SJCRH30 (cell line): ENCODE results near the gene PPP1R13B. TPM values are rescaled to one million over a fixed set of nuclear protein-coding genes. Genes with fewer than 3 reads are reported as not detected.

ENCODE experiments used
- DNase-seq, 2 experiments: peaks; one replicate each; pipeline ENCODE4 v3.0.0-alpha.2; 2015 to 2020
- H3K27ac ChIP-seq: fragments of 250-450 bp; sonication (Bioruptor Pico); 2 replicates; pipeline ENCODE4 v1.5.1; 2020; ENCODE audit warnings: mild to moderate bottlenecking, moderate library complexity
- H3K27me3 ChIP-seq: fragments of 250-450 bp; sonication (Bioruptor Pico); 2 replicates; pipeline ENCODE4 v1.5.1; 2020; ENCODE audit warnings: mild to moderate bottlenecking, moderate library complexity
- H3K36me3 ChIP-seq: fragments of 250-450 bp; sonication (Bioruptor Pico); 2 replicates; pipeline ENCODE4 v1.5.1; 2020; ENCODE audit warnings: mild to moderate bottlenecking, moderate library complexity
- H3K4me1 ChIP-seq: fragments of 250-450 bp; sonication (Bioruptor Pico); 2 replicates; pipeline ENCODE4 v1.5.1; 2020; ENCODE audit warnings: mild to moderate bottlenecking, moderate library complexity
- H3K4me3 ChIP-seq: fragments of 250-450 bp; sonication (Bioruptor Pico); 2 replicates; pipeline ENCODE4 v1.5.1; 2020; ENCODE audit warnings: mild to moderate bottlenecking, moderate library complexity
- H3K9me3 ChIP-seq: fragments of 250-450 bp; sonication (Bioruptor Pico); replicated peaks from 2 replicates; pipeline ENCODE4 v1.5.1; 2020; ENCODE audit warnings: mild to moderate bottlenecking, moderate library complexity
- total RNA-seq: library from RNA; depleted of rRNA; stranded (reverse); fragments of >200 nt; shearing (Covaris generic); gene quantifications from 2 replicates; pipeline ENCODE4 v1.2.3, GENCODE V29; 2014

The PPP1R13B gene
- total RNA-seq, 1 experiment from 2014 or later: 10.5 TPM

- Histone ChIP-seq H3K4me1 (peaks cover 10% of the 10 kb centered on the region; the same call in 1 of the 2 replicates), H3K36me3 (no peaks in the 10 kb centered on the region), H3K4me3 (no peak overlapping the region), H3K27me3 (no peaks in the 10 kb centered on the region), H3K27ac (no peak overlapping the region), H3K9me3 (no peaks in the 10 kb centered on the region)
- no peak for DNase-seq
These were observed 23.7 kb upstream of the PPP1R13B start for GRCh38 chr14:103870891-103871595.

- Histone ChIP-seq H3K9me3 (no peaks in the 10 kb centered on the region), H3K4me3 (no peak overlapping the region), H3K27me3 (no peaks in the 10 kb centered on the region), H3K4me1 (peaks cover 10% of the 10 kb centered on the region; the same call in 1 of the 2 replicates), H3K36me3 (no peaks in the 10 kb centered on the region), H3K27ac (no peak overlapping the region)
- no peak for DNase-seq
These were observed 22.9 kb upstream of the PPP1R13B start for GRCh38 chr14:103870144-103870876.

GRCh38 chr14:103869406-103870143 is 22.2 kb upstream of the PPP1R13B start:
- H3K4me1 ChIP-seq: peaks cover 10% of the 10 kb centered on the region; the same call in 1 of the 2 replicates
- H3K4me3 ChIP-seq: no peak overlapping the region
- H3K36me3 ChIP-seq: no peaks in the 10 kb centered on the region
- H3K27ac ChIP-seq: no peak overlapping the region
- no peak for DNase-seq
- H3K27me3 ChIP-seq: no peaks in the 10 kb centered on the region
- no peaks in the 10 kb centered on the region for H3K9me3 ChIP-seq

GRCh38 chr14:103868242-103868897 is 21.0 kb upstream of the PPP1R13B start:
- no peak overlapping the region for H3K4me3 ChIP-seq
- H3K36me3 ChIP-seq: no peaks in the 10 kb centered on the region
- H3K27ac ChIP-seq: no peak overlapping the region
- H3K4me1 ChIP-seq: peaks cover 10% of the 10 kb centered on the region; the same call in 1 of the 2 replicates
- no peaks in the 10 kb centered on the region for H3K27me3 ChIP-seq
- H3K9me3 ChIP-seq: no peaks in the 10 kb centered on the region
- no peak for DNase-seq

GRCh38 chr14:103867523-103867953 is 20.2 kb upstream of the PPP1R13B start:
- Histone ChIP-seq H3K9me3 (no peaks in the 10 kb centered on the region), H3K27ac (no peak overlapping the region), H3K27me3 (no peaks in the 10 kb centered on the region), H3K4me3 (no peak overlapping the region), H3K36me3 (no peaks in the 10 kb centered on the region), H3K4me1 (peaks cover 12% of the 10 kb centered on the region; the same call in 1 of the 2 replicates)
- peak; percentile 65 to 74 for DNase-seq

GRCh38 chr14:103867020-103867419 is 19.6 kb upstream of the PPP1R13B start:
- H3K4me1 ChIP-seq: peaks cover 13% of the 10 kb centered on the region; the same call in 1 of the 2 replicates
- no peak overlapping the region for H3K27ac ChIP-seq
- H3K36me3 ChIP-seq: no peaks in the 10 kb centered on the region
- no peak for DNase-seq
- no peaks in the 10 kb centered on the region for H3K9me3 ChIP-seq
- H3K27me3 ChIP-seq: no peaks in the 10 kb centered on the region
- no peak overlapping the region for H3K4me3 ChIP-seq

GRCh38 chr14:103863245-103863644 is 15.9 kb upstream of the PPP1R13B start:
- Histone ChIP-seq H3K27me3 (peaks cover 6% of the 10 kb centered on the region; the same call in 1 of the 2 replicates), H3K36me3 (no peaks in the 10 kb centered on the region), H3K4me1 (peaks cover 13% of the 10 kb centered on the region; the same call in 1 of the 2 replicates), H3K4me3 (no peak overlapping the region), H3K9me3 (no peaks in the 10 kb centered on the region), H3K27ac (no peak overlapping the region)
- no peak for DNase-seq

- Histone ChIP-seq H3K36me3 (no peaks in the 10 kb centered on the region), H3K4me3 (no peak overlapping the region), H3K4me1 (peaks cover 6% of the 10 kb centered on the region; the same call in 1 of the 2 replicates), H3K27ac (no peak overlapping the region), H3K27me3 (peaks cover 6% of the 10 kb centered on the region; the same call in 1 of the 2 replicates), H3K9me3 (no peaks in the 10 kb centered on the region)
- DNase-seq: peak; percentile 49 to 75
These were observed 15.0 kb upstream of the PPP1R13B start for GRCh38 chr14:103862393-103862782.

GRCh38 chr14:103861413-103862392 is 14.3 kb upstream of the PPP1R13B start:
- no peak for DNase-seq
- Histone ChIP-seq H3K4me3 (no peak overlapping the region), H3K9me3 (no peaks in the 10 kb centered on the region), H3K27me3 (peaks cover 6% of the 10 kb centered on the region; the same call in 1 of the 2 replicates), H3K27ac (no peak overlapping the region), H3K36me3 (no peaks in the 10 kb centered on the region), H3K4me1 (peaks cover 4% of the 10 kb centered on the region)

GRCh38 chr14:103859416-103860202 is 12.2 kb upstream of the PPP1R13B start:
- Histone ChIP-seq H3K27me3 (peaks cover 6% of the 10 kb centered on the region; the same call in 1 of the 2 replicates), H3K9me3 (no peaks in the 10 kb centered on the region), H3K4me1 (peaks cover 25% of the 10 kb centered on the region), H3K36me3 (no peaks in the 10 kb centered on the region), H3K27ac (no peak overlapping the region), H3K4me3 (no peak overlapping the region)
- no peak for DNase-seq

- H3K4me3 ChIP-seq: no peak overlapping the region
- peaks cover 28% of the 10 kb centered on the region for H3K4me1 ChIP-seq
- no peak overlapping the region for H3K27ac ChIP-seq
- no peaks in the 10 kb centered on the region for H3K36me3 ChIP-seq
- H3K27me3 ChIP-seq: peaks cover 6% of the 10 kb centered on the region; the same call in 1 of the 2 replicates
- no peak for DNase-seq
- no peaks in the 10 kb centered on the region for H3K9me3 ChIP-seq
These were observed 10.8 kb upstream of the PPP1R13B start for GRCh38 chr14:103858063-103858781.

GRCh38 chr14:103857256-103857655 is 9.9 kb upstream of the PPP1R13B start:
- H3K9me3 ChIP-seq: no peaks in the 10 kb centered on the region
- DNase-seq: no peak
- H3K27me3 ChIP-seq: peaks cover 6% of the 10 kb centered on the region; the same call in 1 of the 2 replicates
- H3K4me3 ChIP-seq: no peak overlapping the region
- H3K36me3 ChIP-seq: no peaks in the 10 kb centered on the region
- no peak overlapping the region for H3K27ac ChIP-seq
- peaks cover 25% of the 10 kb centered on the region for H3K4me1 ChIP-seq
